ENCODE data around the gene PDLIM1. TPM values are rescaled to one million over a fixed set of nuclear protein-coding genes. Genes with fewer than 3 reads are reported as not detected.
A peak's percentile ranks its signal among the peaks of the same experiment; 100 is the strongest.

Gene PDLIM1
- total RNA-seq, 2 donors from 2014 or later: 93.9 to 158 TPM

GRCh38 chr10:95256268-95256667 is 34.5 kb downstream of the PDLIM1 start:
- Mint-ChIP-seq H3K27me3 (ENCODE audit: insufficient read depth) (no peaks in the 10 kb centered on the region), H3K4me3 (no peak overlapping the region), H3K9me3 (peaks cover 19% of the 10 kb centered on the region), H3K36me3 (ENCODE audit: low read depth) (peaks cover 60% of the 10 kb centered on the region), H3K4me1 (peaks cover 33% of the 10 kb centered on the region), H3K27ac (no peak overlapping the region)
- Histone ChIP-seq H3K4me1 (ENCODE audit: control insufficient read depth, insufficient read depth, low read length) (peaks cover 6% of the 10 kb centered on the region), H3K9ac (ENCODE audit: extremely low read depth, low read length, poor library complexity, severe bottlenecking) (no peak overlapping the region), H3K4me3 (ENCODE audit: low read length) (no peak overlapping the region), H3K27me3 (ENCODE audit: control insufficient read depth, insufficient read depth, low read length, poor library complexity, severe bottlenecking) (no peaks in the 10 kb centered on the region), H3K36me3 (ENCODE audit: control insufficient read depth, insufficient read depth, low read length) (peaks cover 95% of the 10 kb centered on the region), H3K27ac (ENCODE audit: low read depth, low read length) (no peak overlapping the region), H3K9me3 (ENCODE audit: control insufficient read depth, low read length) (peaks cover 24% of the 10 kb centered on the region)
- 89% methylated on average over 1 of the region's 1 CpG; no CpG with 5 or more reads in 1 of the 2 experiments for WGBS, 2 experiments (ENCODE audit: insufficient coverage in 1 of 2, insufficient read length in 1 of 2)
- no peak for DNase-seq
- TF ChIP-seq, protein P1, sequence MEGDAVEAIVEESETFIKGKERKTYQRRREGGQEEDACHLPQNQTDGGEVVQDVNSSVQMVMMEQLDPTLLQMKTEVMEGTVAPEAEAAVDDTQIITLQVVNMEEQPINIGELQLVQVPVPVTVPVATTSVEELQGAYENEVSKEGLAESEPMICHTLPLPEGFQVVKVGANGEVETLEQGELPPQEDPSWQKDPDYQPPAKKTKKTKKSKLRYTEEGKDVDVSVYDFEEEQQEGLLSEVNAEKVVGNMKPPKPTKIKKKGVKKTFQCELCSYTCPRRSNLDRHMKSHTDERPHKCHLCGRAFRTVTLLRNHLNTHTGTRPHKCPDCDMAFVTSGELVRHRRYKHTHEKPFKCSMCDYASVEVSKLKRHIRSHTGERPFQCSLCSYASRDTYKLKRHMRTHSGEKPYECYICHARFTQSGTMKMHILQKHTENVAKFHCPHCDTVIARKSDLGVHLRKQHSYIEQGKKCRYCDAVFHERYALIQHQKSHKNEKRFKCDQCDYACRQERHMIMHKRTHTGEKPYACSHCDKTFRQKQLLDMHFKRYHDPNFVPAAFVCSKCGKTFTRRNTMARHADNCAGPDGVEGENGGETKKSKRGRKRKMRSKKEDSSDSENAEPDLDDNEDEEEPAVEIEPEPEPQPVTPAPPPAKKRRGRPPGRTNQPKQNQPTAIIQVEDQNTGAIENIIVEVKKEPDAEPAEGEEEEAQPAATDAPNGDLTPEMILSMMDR (conservative IDR thresholded peaks at IDR 0.05): no peak

GRCh38 chr10:95254629-95255028 is 36.2 kb downstream of the PDLIM1 start:
- TF ChIP-seq, protein P1 (conservative IDR thresholded peaks at IDR 0.05): no peak
- no peak overlapping the region for H3K4me3 ChIP-seq (ENCODE audit: low read length)
- DNase-seq: no peak
- Mint-ChIP-seq H3K9me3 (peaks cover 19% of the 10 kb centered on the region), H3K27me3 (ENCODE audit: insufficient read depth) (no peaks in the 10 kb centered on the region), H3K4me3 (no peak overlapping the region), H3K27ac (no peak overlapping the region), H3K4me1 (peaks cover 21% of the 10 kb centered on the region), H3K36me3 (ENCODE audit: low read depth) (peaks cover 48% of the 10 kb centered on the region)
- H3K27me3 ChIP-seq (ENCODE audit: control insufficient read depth, insufficient read depth, low read length, poor library complexity, severe bottlenecking): no peaks in the 10 kb centered on the region
- WGBS, 2 experiments (ENCODE audit: insufficient coverage in 1 of 2, insufficient read length in 1 of 2): 85 to 100% methylated on average over 3 of the region's 3 CpGs
- H3K4me1 ChIP-seq (ENCODE audit: control insufficient read depth, insufficient read depth, low read length): no peaks in the 10 kb centered on the region
- H3K9ac ChIP-seq (ENCODE audit: extremely low read depth, low read length, poor library complexity, severe bottlenecking): no peak overlapping the region
- peaks cover 98% of the 10 kb centered on the region for H3K36me3 ChIP-seq (ENCODE audit: control insufficient read depth, insufficient read depth, low read length)
- peaks cover 24% of the 10 kb centered on the region for H3K9me3 ChIP-seq (ENCODE audit: control insufficient read depth, low read length)
- H3K27ac ChIP-seq (ENCODE audit: low read depth, low read length): no peak overlapping the region

- WGBS, 2 experiments (ENCODE audit: insufficient coverage in 1 of 2, insufficient read length in 1 of 2): no CpG with 5 or more reads among the region's 2 CpGs
- Histone ChIP-seq H3K4me1 (ENCODE audit: control insufficient read depth, insufficient read depth, low read length) (no peaks in the 10 kb centered on the region), H3K4me3 (ENCODE audit: low read length) (peak overlapping the region; percentile 1), H3K36me3 (ENCODE audit: control insufficient read depth, insufficient read depth, low read length) (peaks cover 98% of the 10 kb centered on the region), H3K27me3 (ENCODE audit: control insufficient read depth, insufficient read depth, low read length, poor library complexity, severe bottlenecking) (no peaks in the 10 kb centered on the region), H3K27ac (ENCODE audit: low read depth, low read length) (no peak overlapping the region), H3K9me3 (ENCODE audit: control insufficient read depth, low read length) (peaks cover 23% of the 10 kb centered on the region), H3K9ac (ENCODE audit: extremely low read depth, low read length, poor library complexity, severe bottlenecking) (no peak overlapping the region)
- Mint-ChIP-seq H3K9me3 (peaks cover 19% of the 10 kb centered on the region), H3K27ac (no peak overlapping the region), H3K4me1 (peaks cover 27% of the 10 kb centered on the region), H3K27me3 (ENCODE audit: insufficient read depth) (no peaks in the 10 kb centered on the region), H3K4me3 (no peak overlapping the region), H3K36me3 (ENCODE audit: low read depth) (peaks cover 47% of the 10 kb centered on the region)
- no peak for DNase-seq
- TF ChIP-seq, protein P1 (conservative IDR thresholded peaks at IDR 0.05): no peak
Measured at GRCh38 chr10:95253686-95254085, 37.1 kb downstream of the PDLIM1 start.
